A549 (cell line): ENCODE results near the gene ETFRF1. TPM values are rescaled to one million over a fixed set of nuclear protein-coding genes. Genes with fewer than 3 reads are reported as not detected.

Experiments
- ATAC-seq, 2 experiments: fragments of 200-7000 bp in 1 of 2; fragments of >200 bp in 1 of 2; cut with Nextera tagmentation in 1 of 2; cut with Tn5 transposase in 1 of 2; 3 replicates each; pipeline versions ENCODE4 v1.8.0 to v1.9.1; 2018 to 2020; ENCODE audit warnings: mild to moderate bottlenecking in 1 of 2, moderate library complexity in 1 of 2
- CTCF ChIA-PET: fragments of 300-600 bp; sonication (Branson Sonifier 250); formaldehyde crosslinking; extraction: SDS; loops from one replicate; lab custom pipeline; 2021; ENCODE audit warnings: antibody characterized with exemption, inconsistent platforms; lab: Yijun Ruan, JAX
- POLR2A ChIA-PET: fragments of 350-600 bp; formaldehyde crosslinking; extraction: SDS; loops from one replicate; lab custom pipeline; 2021; ENCODE audit warnings: antibody characterized with exemption, inconsistent platforms; lab: Yijun Ruan, JAX
- DNase-seq, 2 experiments: peaks; one replicate each; pipeline versions ENCODE4 v3.0.0 to v3.0.0-alpha.2; 2011 to 2016; ENCODE audit warnings: low read depth in 1 of 2, low spot score in 1 of 2
- FAIRE-seq: peaks from 2 replicates; lab custom pipeline; 2011; peaks lifted over from hg19 to GRCh38; lab: Jason Lieb, UNC
- H3K27ac ChIP-seq, 2 experiments: fragments of >200 bp; sonication (Bioruptor Twin); formaldehyde crosslinking; 3 replicates each; pipeline ENCODE4 v1.5.1; 2016 to 2017
- H3K4me1 ChIP-seq: fragments of >200 bp; sonication (Bioruptor Twin); formaldehyde crosslinking; 3 replicates; pipeline ENCODE4 v1.6.1; 2016
- H3K4me2 ChIP-seq: fragments of >200 bp; sonication (Bioruptor Twin); formaldehyde crosslinking; 3 replicates; pipeline ENCODE4 v1.6.1; 2016
- H3K4me3 ChIP-seq: fragments of >200 bp; sonication (Bioruptor Twin); formaldehyde crosslinking; 3 replicates; pipeline ENCODE4 v1.5.1; 2016
- H3K9me3 ChIP-seq: fragments of >200 bp; sonication (Bioruptor Twin); formaldehyde crosslinking; 3 replicates; pipeline ENCODE4 v1.6.1; 2016
- CBX2 ChIP-seq: fragments of 200-600 bp; sonication (generic); IDR thresholded peaks from 2 replicates; pipeline ENCODE4 v1.6.1; 2016; ENCODE audit warnings: low read depth, mild to moderate bottlenecking, borderline replicate concordance
- CBX8 ChIP-seq: fragments of 200-600 bp; sonication (generic); IDR thresholded peaks from 2 replicates; pipeline ENCODE4 v1.6.1; 2016
- CEBPB ChIP-seq, 2 experiments: fragments of >200 bp in 1 of 2; sonication (Bioruptor Twin) in 1 of 2; formaldehyde crosslinking in 1 of 2; IDR thresholded peaks; 2 replicates each; pipeline ENCODE4 v1.6.1; 2012 to 2016
- CHD2 ChIP-seq: fragments of 150-350 bp; IDR thresholded peaks from 2 replicates; pipeline ENCODE4 v1.6.1; 2014; ENCODE audit warnings: low read length; ENCODE audit not compliant: partially characterized antibody
- CTCF ChIP-seq: fragments of >200 bp; sonication (Bioruptor Twin); formaldehyde crosslinking; IDR thresholded peaks from 3 replicates; pipeline ENCODE4 v1.5.1; 2016
- EHF ChIP-seq: fragments of 250-450 bp; sonication (Bioruptor Pico); IDR thresholded peaks from 2 replicates; pipeline ENCODE4 v1.5.0; 2020; ENCODE audit warnings: mild to moderate bottlenecking
- EHMT2 ChIP-seq: fragments of 200-600 bp; sonication (generic); IDR thresholded peaks from 2 replicates; pipeline ENCODE4 v1.6.1; 2016; ENCODE audit warnings: antibody characterized with exemption, low read depth, mild to moderate bottlenecking, moderate library complexity
- EP300 ChIP-seq, 2 experiments: fragments of >200 bp; sonication (Bioruptor Twin); formaldehyde crosslinking; IDR thresholded peaks; 2 replicates in 1 of 2; 3 replicates in 1 of 2; pipeline ENCODE4 v1.6.1; 2016 to 2017
- ESRRA ChIP-seq: fragments of 150-350 bp; IDR thresholded peaks from 2 replicates; pipeline ENCODE4 v1.6.1; 2014; ENCODE audit warnings: mild to moderate bottlenecking, low read length, borderline replicate concordance
- FOSB ChIP-seq: fragments of 250-450 bp; sonication (Bioruptor Pico); IDR thresholded peaks from 2 replicates; pipeline ENCODE4 v1.5.0; 2020; ENCODE audit warnings: mild to moderate bottlenecking, moderate library complexity
- FOSL2 ChIP-seq, 2 experiments: fragments of 450-650 bp in 1 of 2; fragments of >200 bp in 1 of 2; sonication (Bioruptor Twin) in 1 of 2; formaldehyde crosslinking; IDR thresholded peaks; 2 replicates each; pipeline versions ENCODE4 v1.5.0 to v1.6.1; 2016 to 2020; ENCODE audit warnings: mild to moderate bottlenecking in 1 of 2, moderate library complexity in 1 of 2
- FOXS1 ChIP-seq: fragments of 250-450 bp; sonication (Bioruptor Pico); IDR thresholded peaks from 2 replicates; pipeline ENCODE4 v1.5.0; 2020; ENCODE audit warnings: mild to moderate bottlenecking, moderate library complexity
- GATA3 ChIP-seq: IDR thresholded peaks from 2 replicates; pipeline ENCODE4 v1.6.1; 2012; ENCODE audit warnings: borderline replicate concordance
- HES2 ChIP-seq: fragments of >200 bp; sonication (Bioruptor Twin); formaldehyde crosslinking; IDR thresholded peaks from 2 replicates; pipeline ENCODE4 v1.6.1; 2016
- HOXA7 ChIP-seq: fragments of 250-450 bp; sonication (Bioruptor Pico); IDR thresholded peaks from 2 replicates; pipeline ENCODE4 v1.5.0; 2020; ENCODE audit warnings: mild to moderate bottlenecking, moderate library complexity
- HOXB13 ChIP-seq: fragments of 250-450 bp; sonication (Bioruptor Pico); IDR thresholded peaks from 2 replicates; pipeline ENCODE4 v1.5.0; 2020; ENCODE audit warnings: low read depth, mild to moderate bottlenecking, moderate library complexity
- KDM5A ChIP-seq: fragments of 200-600 bp; sonication (generic); IDR thresholded peaks from 2 replicates; pipeline ENCODE4 v1.6.1; 2016; ENCODE audit warnings: antibody characterized with exemption, mild to moderate bottlenecking
- MYC ChIP-seq: IDR thresholded peaks from 2 replicates; pipeline ENCODE4 v1.6.1; 2012; ENCODE audit warnings: mild to moderate bottlenecking, inconsistent platforms, low read length, improper control_type of control experiment, borderline replicate concordance
- NFE2L2 ChIP-seq: fragments of 150-350 bp; conservative IDR thresholded peaks from 2 replicates; pipeline ENCODE4 v1.6.1; 2014; ENCODE audit warnings: low read length
- NPAS2 ChIP-seq: fragments of 250-450 bp; sonication (Bioruptor Pico); IDR thresholded peaks from 2 replicates; pipeline ENCODE4 v1.8.0; 2022; ENCODE audit warnings: mild to moderate bottlenecking, moderate library complexity, borderline replicate concordance
- NR3C1 ChIP-seq: fragments of >200 bp; sonication (Bioruptor Twin); formaldehyde crosslinking; IDR thresholded peaks from 3 replicates; pipeline ENCODE4 v1.6.1; 2017
- POLR2A ChIP-seq: IDR thresholded peaks from 2 replicates; pipeline ENCODE4 v1.6.1; 2012; ENCODE audit warnings: mild to moderate bottlenecking, low read length
- POLR2AphosphoS2 ChIP-seq: conservative IDR thresholded peaks from 2 replicates; pipeline ENCODE4 v1.6.1; 2012; ENCODE audit warnings: low read length, improper control_type of control experiment, inconsistent platforms
- RARB ChIP-seq: fragments of 250-450 bp; sonication (Bioruptor Pico); IDR thresholded peaks from 2 replicates; pipeline ENCODE4 v1.8.0; 2021; ENCODE audit warnings: mild to moderate bottlenecking, moderate library complexity
- RCOR1 ChIP-seq: fragments of 150-350 bp; IDR thresholded peaks from 2 replicates; pipeline ENCODE4 v1.6.1; 2014; ENCODE audit warnings: antibody characterized with exemption, low read length, low read depth
- REST ChIP-seq: fragments of 200-600 bp; sonication (generic); IDR thresholded peaks from 2 replicates; pipeline ENCODE4 v1.6.1; 2016; ENCODE audit warnings: antibody characterized with exemption, mild to moderate bottlenecking, moderate library complexity
- RNF2 ChIP-seq: fragments of 200-600 bp; sonication (generic); IDR thresholded peaks from 2 replicates; pipeline ENCODE4 v1.6.1; 2016; ENCODE audit warnings: low read depth, mild to moderate bottlenecking, antibody characterized with exemption, moderate library complexity, borderline replicate concordance
- WGBS: methylation state at CpG from one replicate; pipeline ENCODE4 v1.1.6; 2017; ENCODE audit errors: missing lambda C conversion rate; 5-methylcytosine and 5-hydroxymethylcytosine counted together
- polyA plus RNA-seq, 4 experiments: library from polyadenylated mRNA; depleted of rRNA in 3 of 4; stranded (reverse); fragments of >200 nt; fragmentation: RNase III in 1 of 4; extraction: RNeasy Plus Mini Kit Qiagen cat#74134 plus additional on column Dnase treatment in 1 of 4; gene quantifications; 2 replicates in 3 of 4; 3 replicates in 1 of 4; pipeline ENCODE4 v1.2.3, GENCODE V29; 2011 to 2017

The ETFRF1 gene
- polyA plus RNA-seq, 2 of the 4 experiments (the other 2 are of a cell fraction), result 11.5 to 23.6 TPM

- TF ChIP-seq FOSB (CRISPR knock-in tag) (no peak), RCOR1 (no peak), REST (no peak), NR3C1 (no peak), CBX8 (no peak), POLR2A (no peak), HES2 (no peak), RNF2 (no peak), CHD2 (no peak)
Measured at GRCh38 chr12:25184132-25184531, 10.9 kb upstream of the ETFRF1 start (continued).

GRCh38 chr12:25186038-25186787, 8.8 kb upstream of the ETFRF1 start:
- H3K4me3 ChIP-seq, result no peak overlapping the region
- TF ChIP-seq POLR2A (no peak), CEBPB (IDR thresholded peaks at IDR 0.05) (no peak), EHF (no peak), CBX2 (no peak), GATA3 (no peak), EP300 (IDR thresholded peaks at IDR 0.05) (no peak), FOSB (CRISPR knock-in tag) (no peak), CTCF (no peak), ESRRA (no peak), FOXS1 (CRISPR knock-in tag) (no peak), KDM5A (no peak)
- ATAC-seq (no peak), FAIRE-seq (no peak), DNase-seq (no peak)
- CTCF ChIA-PET, result interaction anchor here (0.6 kb wide), 1 partner anchor 9 kb away, joined by 3 read pairs; the partner anchor contains the start of genes DNAI7 and ETFRF1
- POLR2A ChIA-PET, result interaction anchor here (0.6 kb wide), 1 partner anchor 183 kb away, joined by 3 read pairs; no protein-coding TSS in a partner anchor
- H3K4me2 ChIP-seq, result no peak overlapping the region
- H3K9me3 ChIP-seq, result no peaks in the 10 kb centered on the region
- H3K4me1 ChIP-seq, result 0 out of 3 replicates have a peak, but pooled peaks cover 6% of the 10 kb centered on the region
- H3K27ac ChIP-seq, result no peak overlapping the region
- WGBS, result 81% methylated on average over 4 of the region's 4 CpGs

GRCh38 chr12:25186788-25187402, 8.1 kb upstream of the ETFRF1 start:
- WGBS, result 76% methylated on average over 3 of the region's 3 CpGs
- Histone ChIP-seq H3K27ac (no peak overlapping the region), H3K4me2 (no peak overlapping the region), H3K9me3 (no peaks in the 10 kb centered on the region), H3K4me1 (0 out of 3 replicates have a peak, but pooled peaks cover 6% of the 10 kb centered on the region), H3K4me3 (no peak overlapping the region)
- CTCF ChIA-PET, result interaction anchor here (0.6 kb wide), 1 partner anchor 8 kb away, joined by 3 read pairs; the partner anchor contains the start of genes DNAI7 and ETFRF1
- DNase-seq (no peak), FAIRE-seq (no peak), ATAC-seq (no peak)
- POLR2A ChIA-PET, result interaction anchor here (0.6 kb wide), 1 partner anchor 182 kb away, joined by 3 read pairs; no protein-coding TSS in a partner anchor
- no peak for TF ChIP-seq HES2
- no peak for TF ChIP-seq HOXB13 (CRISPR knock-in tag)
- no peak for TF ChIP-seq HOXA7
- no peak for TF ChIP-seq CBX2
- no peak for TF ChIP-seq FOSL2 (IDR thresholded peaks at IDR 0.05)
- TF ChIP-seq FOSL2 (CRISPR knock-in tag; IDR thresholded peaks at IDR 0.05), result no peak
- TF ChIP-seq NPAS2 (CRISPR knock-in tag), result no peak
- TF ChIP-seq EHMT2, result no peak
- no peak for TF ChIP-seq MYC
- no peak for TF ChIP-seq RARB (CRISPR knock-in tag)
- no peak for TF ChIP-seq NFE2L2
- no peak for TF ChIP-seq GATA3
- no peak for TF ChIP-seq POLR2AphosphoS2
